ENCODE results near the gene AGTR1. TPM values are rescaled to one million over a fixed set of nuclear protein-coding genes. Genes with fewer than 3 reads are reported as not detected.

AGTR1 gene
- total and polyA plus RNA-seq, 10 of the 15 experiments (the other 5 are each of a cell fraction or from before 2014, with no cell fraction given) = not detected

GRCh38 chr3:148772835-148773234 is 75.1 kb downstream of the AGTR1 start:
- H3K27ac ChIP-seq (ENCODE audit: control insufficient read depth, insufficient read depth) = no peak overlapping the region
- no peak overlapping the region for H2AFZ ChIP-seq (ENCODE audit: control insufficient read depth, low read depth, low read length)
- TF ChIP-seq SREBF2 (IDR thresholded peaks at IDR 0.05; ENCODE audit: low read length) (no peak), MEF2B (IDR thresholded peaks at IDR 0.05; ENCODE audit: partially characterized antibody, poor library complexity, severe bottlenecking) (no peak), NFYB (IDR thresholded peaks at IDR 0.05; ENCODE audit: insufficient read depth, low read depth, low read length) (no peak), CREM (IDR thresholded peaks at IDR 0.05; ENCODE audit: low read depth) (no peak), BCLAF1 (IDR thresholded peaks at IDR 0.05) (no peak), CHD2 (IDR thresholded peaks at IDR 0.05; ENCODE audit: borderline replicate concordance, low read depth, low read length) (no peak), E2F8 (IDR thresholded peaks at IDR 0.05; ENCODE audit: low read depth, partially characterized antibody) (no peak), RFX5 (IDR thresholded peaks at IDR 0.05; ENCODE audit: low read depth, low read length) (no peak), MXI1 (IDR thresholded peaks at IDR 0.05; ENCODE audit: low read depth, low read length) (no peak), ATF2 (IDR thresholded peaks at IDR 0.05; ENCODE audit: low read length) (no peak), NR2C2 (IDR thresholded peaks at IDR 0.05; ENCODE audit: borderline replicate concordance, control insufficient read depth, insufficient read length, low read depth) (no peak), NFIC (IDR thresholded peaks at IDR 0.05; ENCODE audit: low read depth, low read length) (no peak), JUND (IDR thresholded peaks at IDR 0.05; ENCODE audit: low read depth, low read length) (no peak), POLR2AphosphoS2 (IDR thresholded peaks at IDR 0.05; ENCODE audit: low read depth, low read length) (no peak)
- H3K27me3 ChIP-seq (replicated peaks in 1 of 2; ENCODE audit: control insufficient read depth in 2 of 2, insufficient read depth in 2 of 2, low read length in 1 of 2) = no peaks in the 10 kb centered on the region
- FAIRE-seq = no peak
- H3K36me3 ChIP-seq (ENCODE audit: control insufficient read depth in 2 of 2, insufficient read depth in 2 of 2, low read length in 1 of 2) = no peaks in the 10 kb centered on the region
- no peak overlapping the region for H3K4me2 ChIP-seq (ENCODE audit: control insufficient read depth, insufficient read depth)
- H3K79me2 ChIP-seq (ENCODE audit: control insufficient read depth, insufficient read depth, low read length) = no peaks in the 10 kb centered on the region
- no peak for DNase-seq (ENCODE audit: low read depth, low spot score)
- CTCF ChIA-PET = no interaction called here
- ATAC-seq = no peak
- H3K4me1 ChIP-seq (ENCODE audit: control insufficient read depth, insufficient read depth, low read length) = no peaks in the 10 kb centered on the region
- in situ Hi-C loops (cut with MboI) (no loop called here), intact Hi-C loops (cut with micrococcal nuclease; ENCODE audit: unreplicated experiment) (no loop called here)
- no TSS peak for BruUV-seq (replicated peaks)
- POLR2A ChIA-PET = no interaction called here
- H3K4me3 ChIP-seq = no peak overlapping the region
- H3K9ac ChIP-seq (ENCODE audit: control insufficient read depth, insufficient read depth, low read length) = no peak overlapping the region
- SMC1A ChIA-PET (ENCODE audit: uncharacterized antibody, unreplicated experiment) = interaction anchor here (1.0 kb wide), 1 partner anchor 9 kb away, joined by 3 read pairs; no protein-coding TSS in a partner anchor
- RAD21 ChIA-PET (ENCODE audit: unreplicated experiment) = no interaction called here
- H3K9me3 ChIP-seq (replicated peaks; ENCODE audit: control insufficient read depth, insufficient read depth, low read length) = no peaks in the 10 kb centered on the region
- no peaks in the 10 kb centered on the region for H4K20me1 ChIP-seq (ENCODE audit: control insufficient read depth, insufficient read depth)
